Neural cell (in vitro differentiated cells): Measurements from ENCODE around the gene DOCK10. TPM values are rescaled to one million over a fixed set of nuclear protein-coding genes. Genes with fewer than 3 reads are reported as not detected.

Experiments used
- H2AFZ ChIP-seq: fragments of 200-600, 300-800 bp; sonication (generic), shearing (Covaris generic); 2 replicates; pipeline ENCODE4 v1.6.0; 2014; ENCODE audit warnings: low read depth, mild to moderate bottlenecking, antibody characterized with exemption, low read length, moderate library complexity
- H3F3A ChIP-seq: fragments of 200-600 bp; shearing (Covaris generic); 2 replicates; pipeline ENCODE4 v1.6.1; 2016; ENCODE audit warnings: mild to moderate bottlenecking, moderate library complexity, mixed read lengths, antibody characterized with exemption, low read length; ENCODE audit not compliant: insufficient read depth, poor library complexity, severe bottlenecking
- H3K27ac ChIP-seq: fragments of 200-600, 300-800 bp; sonication (generic), shearing (Covaris generic); 2 replicates; pipeline ENCODE4 v1.5.1; 2014; ENCODE audit warnings: mild to moderate bottlenecking, low read length, moderate library complexity
- H3K27me3 ChIP-seq: fragments of 300-800, 200-600 bp; sonication (generic), shearing (Covaris generic); 2 replicates; pipeline ENCODE4 v1.6.0; 2014; ENCODE audit warnings: mild to moderate bottlenecking, low read depth, low read length, moderate library complexity; ENCODE audit not compliant: insufficient read depth
- H3K36me3 ChIP-seq: fragments of 300-800, 200-600 bp; sonication (generic), shearing (Covaris generic); 2 replicates; pipeline ENCODE4 v1.5.1; 2014; ENCODE audit warnings: mild to moderate bottlenecking, antibody characterized with exemption, low read length, moderate library complexity; ENCODE audit not compliant: insufficient read depth
- H3K4me2 ChIP-seq: fragments of 300-800, 200-600 bp; sonication (generic), shearing (Covaris generic); 2 replicates; pipeline ENCODE4 v1.6.0; 2014; ENCODE audit warnings: mild to moderate bottlenecking, low read length
- H3K4me3 ChIP-seq: fragments of 300-800, 200-600 bp; sonication (generic), shearing (Covaris generic); 2 replicates; pipeline ENCODE4 v1.5.1; 2014; ENCODE audit warnings: mild to moderate bottlenecking, low read length, moderate library complexity
- H3K79me2 ChIP-seq: fragments of 200-600 bp; shearing (Covaris generic); replicated peaks from 2 replicates; pipeline ENCODE4 v1.6.0; 2014; ENCODE audit warnings: mild to moderate bottlenecking, low read length, moderate library complexity; ENCODE audit not compliant: insufficient read depth
- H3K9ac ChIP-seq: fragments of 300-800, 200-600 bp; sonication (generic), shearing (Covaris generic); 2 replicates; pipeline ENCODE4 v1.6.1; 2016; ENCODE audit warnings: mild to moderate bottlenecking, low read length, mixed read lengths
- H3K9me2 ChIP-seq: fragments of 200-600 bp; shearing (Covaris generic); 2 replicates; pipeline ENCODE4 v1.6.1; 2016; ENCODE audit warnings: mild to moderate bottlenecking, low read length, mixed read lengths; ENCODE audit not compliant: insufficient read depth
- H3K9me3 ChIP-seq: fragments of 200-600, 300-800 bp; sonication (generic), shearing (Covaris generic); 2 replicates; pipeline ENCODE4 v1.6.1; 2016; ENCODE audit warnings: mild to moderate bottlenecking, mixed run types, low read length, moderate library complexity, mixed read lengths
- H4K20me1 ChIP-seq: fragments of 200-600 bp; shearing (Covaris generic); 2 replicates; pipeline ENCODE4 v1.6.1; 2016; ENCODE audit warnings: mild to moderate bottlenecking, mixed run types; ENCODE audit not compliant: insufficient read depth
- EP300 ChIP-seq: fragments of 450-650 bp; conservative IDR thresholded peaks from 2 replicates; pipeline ENCODE4 v1.6.1; 2014; ENCODE audit warnings: antibody characterized with exemption, mild to moderate bottlenecking, moderate library complexity; ENCODE audit not compliant: poor library complexity, severe bottlenecking
- EZH2 ChIP-seq: fragments of 200-600, 300-800 bp; shearing (Covaris generic), sonication (generic); IDR thresholded peaks from 2 replicates; pipeline ENCODE4 v1.6.1; 2014; ENCODE audit warnings: antibody characterized with exemption, low read length, borderline replicate concordance, mild to moderate bottlenecking; ENCODE audit not compliant: insufficient read depth, poor library complexity, severe bottlenecking
- MXI1 ChIP-seq: fragments of 450-650 bp; conservative IDR thresholded peaks from 2 replicates; pipeline ENCODE4 v1.6.1; 2014; ENCODE audit warnings: antibody characterized with exemption, mild to moderate bottlenecking; ENCODE audit not compliant: poor library complexity, severe bottlenecking
- POLR2AphosphoS5 ChIP-seq: IDR thresholded peaks from 2 replicates; pipeline ENCODE4 v1.6.1; 2012
- RAD21 ChIP-seq: fragments of 450-650 bp; conservative IDR thresholded peaks from 2 replicates; pipeline ENCODE4 v1.6.1; 2014; ENCODE audit warnings: antibody characterized with exemption, mild to moderate bottlenecking, moderate library complexity
- SMC3 ChIP-seq: fragments of 450-650 bp; conservative IDR thresholded peaks from 2 replicates; pipeline ENCODE4 v1.6.1; 2014; ENCODE audit warnings: antibody characterized with exemption, mild to moderate bottlenecking, moderate library complexity; ENCODE audit not compliant: poor library complexity
- TAF1 ChIP-seq: IDR thresholded peaks from 2 replicates; pipeline ENCODE4 v1.6.1; 2012; ENCODE audit warnings: low read depth
- polyA plus RNA-seq: library from polyadenylated mRNA; depleted of rRNA; stranded (reverse); fragments of >200 nt; gene quantifications from 2 replicates; pipeline ENCODE4 v1.2.3, GENCODE V29; 2014
- TF ChIP-seq, protein P1 (sequence below): IDR thresholded peaks from 2 replicates; pipeline ENCODE4 v1.6.1; 2012; ENCODE audit warnings: borderline replicate concordance
- TF ChIP-seq, protein P2 (sequence below): fragments of 450-650 bp; IDR thresholded peaks from 2 replicates; pipeline ENCODE4 v1.5.1; 2014; ENCODE audit warnings: antibody characterized with exemption, mild to moderate bottlenecking, moderate library complexity; ENCODE audit not compliant: poor library complexity, severe bottlenecking

The DOCK10 gene
- polyA plus RNA-seq, 1 donor from 2014 or later, result 0.37 TPM

DNA sequence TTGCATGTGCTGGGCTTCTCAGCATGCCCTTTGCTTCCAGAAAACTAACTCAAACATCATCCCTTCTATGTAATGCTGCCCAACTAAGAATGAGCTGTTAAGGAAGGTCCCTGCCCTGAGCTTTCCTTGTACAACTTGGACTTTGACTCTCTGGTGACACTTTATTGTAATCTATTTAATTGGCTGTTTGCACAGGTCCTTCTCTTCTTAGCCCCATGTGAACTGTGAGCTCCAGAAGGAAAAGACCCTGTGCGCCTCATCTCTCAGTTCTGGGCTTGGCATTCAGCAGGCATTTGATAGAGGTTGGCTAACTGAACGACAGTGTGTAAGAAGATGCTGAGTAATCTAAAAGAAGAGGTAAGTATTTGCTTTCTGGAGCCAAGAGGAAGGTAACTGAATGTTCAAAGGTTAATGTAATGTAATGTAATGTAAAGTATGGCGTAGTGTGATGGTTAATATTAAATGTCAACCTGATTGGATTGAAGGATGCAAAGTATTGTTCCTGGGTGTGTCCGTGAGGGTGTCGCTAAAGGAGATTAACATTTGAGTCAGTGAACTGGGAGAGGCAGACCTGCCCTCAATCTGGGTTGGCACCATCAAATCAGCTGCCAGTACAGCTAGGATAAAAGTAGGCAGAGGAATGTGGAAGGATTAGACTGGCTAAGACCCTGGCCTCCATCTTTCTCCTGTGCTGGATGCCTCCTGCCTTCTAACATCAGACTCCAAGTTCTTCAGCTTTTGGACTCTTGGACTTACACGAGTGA, 265.3 kb downstream of the DOCK10 start:
- TF ChIP-seq EP300 (no peak), EZH2 (no peak), MXI1 (no peak), SMC3 (no peak), POLR2AphosphoS5 (no peak), TAF1 (no peak), RAD21 (no peak)
- TF ChIP-seq, protein P1, sequence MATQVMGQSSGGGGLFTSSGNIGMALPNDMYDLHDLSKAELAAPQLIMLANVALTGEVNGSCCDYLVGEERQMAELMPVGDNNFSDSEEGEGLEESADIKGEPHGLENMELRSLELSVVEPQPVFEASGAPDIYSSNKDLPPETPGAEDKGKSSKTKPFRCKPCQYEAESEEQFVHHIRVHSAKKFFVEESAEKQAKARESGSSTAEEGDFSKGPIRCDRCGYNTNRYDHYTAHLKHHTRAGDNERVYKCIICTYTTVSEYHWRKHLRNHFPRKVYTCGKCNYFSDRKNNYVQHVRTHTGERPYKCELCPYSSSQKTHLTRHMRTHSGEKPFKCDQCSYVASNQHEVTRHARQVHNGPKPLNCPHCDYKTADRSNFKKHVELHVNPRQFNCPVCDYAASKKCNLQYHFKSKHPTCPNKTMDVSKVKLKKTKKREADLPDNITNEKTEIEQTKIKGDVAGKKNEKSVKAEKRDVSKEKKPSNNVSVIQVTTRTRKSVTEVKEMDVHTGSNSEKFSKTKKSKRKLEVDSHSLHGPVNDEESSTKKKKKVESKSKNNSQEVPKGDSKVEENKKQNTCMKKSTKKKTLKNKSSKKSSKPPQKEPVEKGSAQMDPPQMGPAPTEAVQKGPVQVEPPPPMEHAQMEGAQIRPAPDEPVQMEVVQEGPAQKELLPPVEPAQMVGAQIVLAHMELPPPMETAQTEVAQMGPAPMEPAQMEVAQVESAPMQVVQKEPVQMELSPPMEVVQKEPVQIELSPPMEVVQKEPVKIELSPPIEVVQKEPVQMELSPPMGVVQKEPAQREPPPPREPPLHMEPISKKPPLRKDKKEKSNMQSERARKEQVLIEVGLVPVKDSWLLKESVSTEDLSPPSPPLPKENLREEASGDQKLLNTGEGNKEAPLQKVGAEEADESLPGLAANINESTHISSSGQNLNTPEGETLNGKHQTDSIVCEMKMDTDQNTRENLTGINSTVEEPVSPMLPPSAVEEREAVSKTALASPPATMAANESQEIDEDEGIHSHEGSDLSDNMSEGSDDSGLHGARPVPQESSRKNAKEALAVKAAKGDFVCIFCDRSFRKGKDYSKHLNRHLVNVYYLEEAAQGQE, result no peak
- TF ChIP-seq, protein P2, sequence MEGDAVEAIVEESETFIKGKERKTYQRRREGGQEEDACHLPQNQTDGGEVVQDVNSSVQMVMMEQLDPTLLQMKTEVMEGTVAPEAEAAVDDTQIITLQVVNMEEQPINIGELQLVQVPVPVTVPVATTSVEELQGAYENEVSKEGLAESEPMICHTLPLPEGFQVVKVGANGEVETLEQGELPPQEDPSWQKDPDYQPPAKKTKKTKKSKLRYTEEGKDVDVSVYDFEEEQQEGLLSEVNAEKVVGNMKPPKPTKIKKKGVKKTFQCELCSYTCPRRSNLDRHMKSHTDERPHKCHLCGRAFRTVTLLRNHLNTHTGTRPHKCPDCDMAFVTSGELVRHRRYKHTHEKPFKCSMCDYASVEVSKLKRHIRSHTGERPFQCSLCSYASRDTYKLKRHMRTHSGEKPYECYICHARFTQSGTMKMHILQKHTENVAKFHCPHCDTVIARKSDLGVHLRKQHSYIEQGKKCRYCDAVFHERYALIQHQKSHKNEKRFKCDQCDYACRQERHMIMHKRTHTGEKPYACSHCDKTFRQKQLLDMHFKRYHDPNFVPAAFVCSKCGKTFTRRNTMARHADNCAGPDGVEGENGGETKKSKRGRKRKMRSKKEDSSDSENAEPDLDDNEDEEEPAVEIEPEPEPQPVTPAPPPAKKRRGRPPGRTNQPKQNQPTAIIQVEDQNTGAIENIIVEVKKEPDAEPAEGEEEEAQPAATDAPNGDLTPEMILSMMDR, result no peak
- Histone ChIP-seq H3K27me3 (no peaks in the 10 kb centered on the region), H3F3A (no peaks in the 10 kb centered on the region), H3K9ac (no peak overlapping the region), H3K4me3 (no peak overlapping the region), H3K9me3 (no peaks in the 10 kb centered on the region), H3K36me3 (no peaks in the 10 kb centered on the region), H3K27ac (no peak overlapping the region), H3K4me2 (no peak overlapping the region), H2AFZ (no peak overlapping the region), H3K9me2 (no peaks in the 10 kb centered on the region), H4K20me1 (no peaks in the 10 kb centered on the region), H3K79me2 (no peaks in the 10 kb centered on the region)

DNA sequence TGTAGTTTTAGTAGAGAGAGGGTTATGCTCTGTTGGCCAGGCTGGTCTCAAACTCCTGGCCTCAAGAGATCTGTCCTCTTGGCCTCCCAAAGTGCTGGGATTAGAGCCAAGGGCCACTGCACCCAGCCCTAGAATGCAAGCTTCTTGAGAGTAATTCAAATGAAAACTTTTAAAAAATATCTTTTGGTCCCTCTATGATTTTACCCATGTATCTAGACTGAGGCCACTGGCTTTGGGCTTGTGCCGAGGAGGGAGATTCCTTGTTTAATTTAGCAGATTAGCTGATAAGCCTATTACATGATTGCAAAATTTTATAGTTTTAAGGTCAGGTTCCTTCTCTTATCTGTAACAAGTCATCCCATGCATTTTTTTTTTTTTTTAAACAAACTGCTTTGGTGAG, 266.6 kb downstream of the DOCK10 start:
- H3K9me3 ChIP-seq, result no peaks in the 10 kb centered on the region
- H4K20me1 ChIP-seq, result no peaks in the 10 kb centered on the region
- H3K79me2 ChIP-seq, result no peaks in the 10 kb centered on the region
- H3K36me3 ChIP-seq, result no peaks in the 10 kb centered on the region
- H2AFZ ChIP-seq, result no peak overlapping the region
- TF ChIP-seq, protein P1, result no peak
- TF ChIP-seq SMC3 (no peak), EZH2 (no peak), EP300 (no peak), POLR2AphosphoS5 (no peak), TAF1 (no peak), RAD21 (no peak), MXI1 (no peak)
- TF ChIP-seq, protein P2, result no peak
- no peaks in the 10 kb centered on the region for H3K27me3 ChIP-seq
- no peak overlapping the region for H3K9ac ChIP-seq
- H3K4me2 ChIP-seq, result no peak overlapping the region
- H3K9me2 ChIP-seq, result no peaks in the 10 kb centered on the region
- H3K27ac ChIP-seq, result no peak overlapping the region
- no peaks in the 10 kb centered on the region for H3F3A ChIP-seq
- H3K4me3 ChIP-seq, result no peak overlapping the region
